MM.1S (cell line): ENCODE results near the gene ZNF564.

Experiments used
- EZH2phosphoT487 ChIP-seq: fragments of 300-600 bp; sonication (generic); IDR thresholded peaks from 2 replicates; pipeline ENCODE4 v1.6.1; 2018; ENCODE audit warnings: antibody characterized with exemption, low read length
- TF ChIP-seq, protein P1 (sequence below): fragments of 300-600 bp; sonication (generic); IDR thresholded peaks from 2 replicates; pipeline ENCODE4 v1.5.1; 2016; ENCODE audit warnings: antibody characterized with exemption, low read length, mixed read lengths

GRCh38 chr19:12484371-12485051, 66.8 kb downstream of the ZNF564 start, which contains the start of gene ZNF709:
- TF ChIP-seq, protein P1, sequence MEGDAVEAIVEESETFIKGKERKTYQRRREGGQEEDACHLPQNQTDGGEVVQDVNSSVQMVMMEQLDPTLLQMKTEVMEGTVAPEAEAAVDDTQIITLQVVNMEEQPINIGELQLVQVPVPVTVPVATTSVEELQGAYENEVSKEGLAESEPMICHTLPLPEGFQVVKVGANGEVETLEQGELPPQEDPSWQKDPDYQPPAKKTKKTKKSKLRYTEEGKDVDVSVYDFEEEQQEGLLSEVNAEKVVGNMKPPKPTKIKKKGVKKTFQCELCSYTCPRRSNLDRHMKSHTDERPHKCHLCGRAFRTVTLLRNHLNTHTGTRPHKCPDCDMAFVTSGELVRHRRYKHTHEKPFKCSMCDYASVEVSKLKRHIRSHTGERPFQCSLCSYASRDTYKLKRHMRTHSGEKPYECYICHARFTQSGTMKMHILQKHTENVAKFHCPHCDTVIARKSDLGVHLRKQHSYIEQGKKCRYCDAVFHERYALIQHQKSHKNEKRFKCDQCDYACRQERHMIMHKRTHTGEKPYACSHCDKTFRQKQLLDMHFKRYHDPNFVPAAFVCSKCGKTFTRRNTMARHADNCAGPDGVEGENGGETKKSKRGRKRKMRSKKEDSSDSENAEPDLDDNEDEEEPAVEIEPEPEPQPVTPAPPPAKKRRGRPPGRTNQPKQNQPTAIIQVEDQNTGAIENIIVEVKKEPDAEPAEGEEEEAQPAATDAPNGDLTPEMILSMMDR = no peak
- no peak for TF ChIP-seq EZH2phosphoT487
